Tibial nerve (tissue), 4 donors: Measurements from ENCODE around the gene SALL3. TPM values are rescaled to one million over a fixed set of nuclear protein-coding genes. Genes with fewer than 3 reads are reported as not detected.
A peak's percentile ranks its signal among the peaks of the same experiment; 100 is the strongest.

Experiments used
- DNase-seq, 2 donors: peaks; one replicate each; pipeline ENCODE4 v3.0.0-alpha.2; 2019; ENCODE audit warnings: low spot score in 2 of 2
- H3K27ac ChIP-seq, 4 donors: fragments of 200-600 bp; sonication (generic) in 3 of 4; one replicate each; pipeline ENCODE4 v1.5.1; 2017 to 2019; ENCODE audit warnings: mild to moderate bottlenecking in 1 of 4
- H3K27me3 ChIP-seq, 2 donors: fragments of 200-600 bp; sonication (generic) in 1 of 2; one replicate each; pipeline versions ENCODE4 v1.5.1 to v1.6.0; 2017 to 2019
- H3K36me3 ChIP-seq, 3 donors: fragments of 200-600 bp; sonication (generic); one replicate each; pipeline ENCODE4 v1.5.1; 2018 to 2019
- H3K4me1 ChIP-seq, 4 donors: fragments of 200-600 bp; sonication (generic) in 3 of 4; one replicate each; pipeline ENCODE4 v1.5.1; 2017 to 2019
- H3K4me3 ChIP-seq, 4 donors: fragments of 200-600 bp; sonication (generic) in 3 of 4; one replicate each; pipeline ENCODE4 v1.5.1; 2017 to 2019; ENCODE audit warnings: mild to moderate bottlenecking in 1 of 4, moderate library complexity in 1 of 4
- H3K9me3 ChIP-seq, 4 donors: fragments of 200-600 bp; sonication (generic) in 3 of 4; one replicate each; pipeline ENCODE4 v1.5.1; 2017 to 2019
- EP300 ChIP-seq, 2 donors: sonication (generic); formaldehyde crosslinking; IDR thresholded peaks; one replicate each; pipeline ENCODE4 v1.6.1; 2017; ENCODE audit warnings: antibody characterized with exemption in 2 of 2, mild to moderate bottlenecking in 1 of 2
- POLR2A ChIP-seq, 2 donors: fragments of 450-650 bp; IDR thresholded peaks; one replicate each; pipeline ENCODE4 v1.6.1; 2017; ENCODE audit warnings: antibody characterized with exemption in 2 of 2, mild to moderate bottlenecking in 2 of 2, moderate library complexity in 2 of 2
- WGBS, 2 donors: methylation state at CpG; one replicate each; pipeline ENCODE4 v1.1.5; 2018; 5-methylcytosine and 5-hydroxymethylcytosine counted together
- total RNA-seq, 4 donors: library from RNA; depleted of rRNA; stranded (reverse); fragments of >200 nt; gene quantifications; one replicate each; pipeline ENCODE4 v1.1.0, GENCODE V29; 2016
- TF ChIP-seq, protein P1 (sequence below), 5 experiments: fragments of 200-600 bp in 3 of 5; fragments of 450-650 bp in 2 of 5; sonication (generic) in 3 of 5; IDR thresholded peaks; one replicate each; pipeline ENCODE4 v1.5.1; 2016 to 2019; ENCODE audit warnings: antibody characterized with exemption in 5 of 5, mild to moderate bottlenecking in 3 of 5, moderate library complexity in 2 of 5

Gene SALL3
- not detected for total RNA-seq

DNA sequence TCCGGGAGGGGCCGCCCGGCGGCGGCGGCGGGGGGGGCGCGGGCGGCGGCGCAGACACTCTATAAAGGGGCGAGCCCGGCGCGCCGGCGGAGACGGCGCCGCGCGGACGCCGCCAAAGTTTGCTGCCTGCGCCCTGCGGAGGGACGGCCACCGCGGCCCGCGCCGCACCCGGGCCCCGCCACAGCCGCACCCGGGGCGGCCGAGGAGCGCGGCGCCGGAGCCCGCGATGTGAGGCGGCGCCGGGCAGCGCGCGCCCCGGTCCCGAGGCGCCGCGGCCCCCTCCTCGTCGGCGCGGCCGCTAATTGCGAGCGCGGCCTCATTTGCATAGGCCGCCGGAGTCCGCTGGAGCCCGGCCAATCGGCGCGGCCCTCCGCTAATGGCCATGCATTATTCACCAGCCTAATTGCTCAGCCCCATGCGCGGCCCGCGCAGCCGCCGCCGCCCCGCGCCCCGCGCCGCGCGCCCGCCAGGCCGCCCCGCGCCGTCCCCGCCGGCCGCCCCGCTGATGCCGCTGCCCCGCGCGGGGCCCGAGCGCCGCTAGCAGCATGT lies at the start of gene SALL3:
SALL3 (plus strand) TSS at position 89 of the 549 bp plus-strand sequence; CDS start at position 546, 457 bp downstream.
- H3K4me1 ChIP-seq = peaks cover 0 to 40% (median 2%) of the 10 kb centered on the region in 4 donors
- H3K36me3 ChIP-seq = no peaks in the 10 kb centered on the region
- DNase-seq = no peak
- no peaks in the 10 kb centered on the region for H3K9me3 ChIP-seq
- H3K27me3 ChIP-seq = peaks cover 3 to 85% of the 10 kb centered on the region in 2 donors
- 2% methylated on average over 71 of the region's 102 CpGs; no CpG with 5 or more reads in 1 of the 2 donors for WGBS, 2 donors
- H3K27ac ChIP-seq = no peak within 1 kb of the TSS
- TF ChIP-seq, protein P1, sequence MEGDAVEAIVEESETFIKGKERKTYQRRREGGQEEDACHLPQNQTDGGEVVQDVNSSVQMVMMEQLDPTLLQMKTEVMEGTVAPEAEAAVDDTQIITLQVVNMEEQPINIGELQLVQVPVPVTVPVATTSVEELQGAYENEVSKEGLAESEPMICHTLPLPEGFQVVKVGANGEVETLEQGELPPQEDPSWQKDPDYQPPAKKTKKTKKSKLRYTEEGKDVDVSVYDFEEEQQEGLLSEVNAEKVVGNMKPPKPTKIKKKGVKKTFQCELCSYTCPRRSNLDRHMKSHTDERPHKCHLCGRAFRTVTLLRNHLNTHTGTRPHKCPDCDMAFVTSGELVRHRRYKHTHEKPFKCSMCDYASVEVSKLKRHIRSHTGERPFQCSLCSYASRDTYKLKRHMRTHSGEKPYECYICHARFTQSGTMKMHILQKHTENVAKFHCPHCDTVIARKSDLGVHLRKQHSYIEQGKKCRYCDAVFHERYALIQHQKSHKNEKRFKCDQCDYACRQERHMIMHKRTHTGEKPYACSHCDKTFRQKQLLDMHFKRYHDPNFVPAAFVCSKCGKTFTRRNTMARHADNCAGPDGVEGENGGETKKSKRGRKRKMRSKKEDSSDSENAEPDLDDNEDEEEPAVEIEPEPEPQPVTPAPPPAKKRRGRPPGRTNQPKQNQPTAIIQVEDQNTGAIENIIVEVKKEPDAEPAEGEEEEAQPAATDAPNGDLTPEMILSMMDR (IDR thresholded peaks at IDR 0.05) = no peak
- no peak for TF ChIP-seq POLR2A (IDR thresholded peaks at IDR 0.05)
- no peak for TF ChIP-seq EP300 (IDR thresholded peaks at IDR 0.05)
- peak within 1 kb of the TSS in 1 of 4 donors; percentile 34 for H3K4me3 ChIP-seq

DNA sequence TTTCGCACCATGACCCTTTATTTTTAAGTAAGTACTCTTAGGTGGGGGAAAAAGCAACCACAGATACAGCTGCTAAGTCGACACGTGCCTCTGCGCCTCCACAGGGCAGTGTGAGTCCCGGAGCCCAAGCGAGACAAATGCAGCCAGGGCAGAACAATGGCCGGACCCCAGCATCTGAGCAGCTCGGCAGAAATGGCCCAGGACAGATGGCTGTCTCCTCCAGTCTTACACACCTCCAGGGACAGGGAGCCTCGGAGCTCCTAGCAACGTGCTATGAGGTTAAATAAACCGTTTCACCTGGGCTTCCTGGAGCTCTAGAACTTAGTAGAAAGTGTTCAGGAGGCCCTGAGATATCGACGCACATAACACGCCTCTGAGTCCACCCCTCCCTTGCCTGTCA lies 47.3 kb upstream of the SALL3 start:
- WGBS, 2 donors = 42 to 55% methylated on average over 14 of the region's 14 CpGs
- H3K9me3 ChIP-seq = peaks cover 0 to under 1% (median 0%) of the 10 kb centered on the region in 4 donors
- H3K36me3 ChIP-seq = no peaks in the 10 kb centered on the region
- TF ChIP-seq POLR2A (IDR thresholded peaks at IDR 0.05) (no peak), EP300 (IDR thresholded peaks at IDR 0.05) (no peak)
- TF ChIP-seq, protein P1 (IDR thresholded peaks at IDR 0.05) = no peak
- no peaks in the 10 kb centered on the region for H3K27me3 ChIP-seq
- no peak overlapping the region for H3K27ac ChIP-seq
- H3K4me3 ChIP-seq = no peak overlapping the region
- H3K4me1 ChIP-seq = no peaks in the 10 kb centered on the region
- DNase-seq = no peak

DNA sequence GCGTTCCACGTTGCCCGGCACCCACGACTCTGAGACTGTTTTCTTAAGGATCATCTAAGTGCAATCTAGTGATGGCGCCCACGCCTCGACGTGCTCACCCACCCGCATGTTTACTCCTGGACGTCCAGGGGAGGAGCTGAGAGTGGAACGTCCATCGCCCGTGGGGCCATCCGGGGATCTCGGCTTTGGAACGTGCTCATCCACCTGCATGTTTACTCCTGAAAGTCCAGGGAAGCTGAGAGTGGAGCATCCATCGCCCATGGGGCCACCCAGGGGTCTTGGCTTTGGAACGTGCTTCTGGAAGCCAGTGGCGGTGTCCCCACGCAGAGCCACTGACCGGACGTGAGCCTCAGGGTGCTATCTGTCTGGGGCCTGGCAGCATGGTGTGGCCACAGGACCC lies 45.6 kb upstream of the SALL3 start:
- Histone ChIP-seq H3K9me3 (no peaks in the 10 kb centered on the region), H3K36me3 (no peaks in the 10 kb centered on the region), H3K27me3 (no peaks in the 10 kb centered on the region), H3K27ac (no peak overlapping the region), H3K4me3 (no peak overlapping the region), H3K4me1 (no peaks in the 10 kb centered on the region)
- DNase-seq = no peak
- 88 to 93% methylated on average over 16 to 22 of the region's 22 CpGs for WGBS, 2 donors
- TF ChIP-seq, protein P1 (IDR thresholded peaks at IDR 0.05) = no peak
- TF ChIP-seq POLR2A (IDR thresholded peaks at IDR 0.05) = no peak
- TF ChIP-seq EP300 (IDR thresholded peaks at IDR 0.05) = no peak

DNA sequence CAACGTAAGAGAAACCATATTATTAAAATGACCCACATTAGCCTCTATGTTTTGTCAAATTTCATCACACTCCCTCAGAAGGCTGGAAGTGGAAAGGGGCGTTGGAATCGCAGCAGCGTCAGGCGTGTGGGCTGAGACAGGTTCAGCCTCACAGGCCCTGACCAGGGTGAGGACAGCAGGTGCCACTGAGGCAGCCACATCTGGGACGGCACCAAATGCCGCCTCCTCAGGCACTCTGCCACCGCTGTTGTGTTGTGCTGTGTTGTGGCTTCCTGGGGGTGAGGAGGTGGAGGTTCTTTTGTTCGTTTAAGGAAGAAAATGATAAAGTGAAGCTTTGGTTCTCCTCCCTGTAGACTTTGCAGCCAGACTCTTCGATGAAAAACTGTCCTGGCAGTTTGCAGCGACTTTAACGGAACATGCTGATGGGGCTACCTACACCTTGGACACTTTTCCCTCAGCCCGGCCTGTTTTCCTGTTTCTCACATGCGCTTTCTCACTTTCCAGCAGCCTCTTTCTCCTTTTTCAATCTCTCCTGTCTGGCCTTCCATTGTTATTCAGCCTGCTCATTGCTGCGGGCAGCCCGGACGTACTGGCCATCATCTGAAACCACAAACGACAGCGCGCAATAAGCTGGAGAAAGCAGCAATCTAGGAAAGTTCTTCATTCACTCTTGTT lies 44.9 kb upstream of the SALL3 start:
- 77 to 78% methylated on average over 20 of the region's 20 CpGs for WGBS, 2 donors
- DNase-seq = no peak
- TF ChIP-seq POLR2A (IDR thresholded peaks at IDR 0.05) (no peak), EP300 (IDR thresholded peaks at IDR 0.05) (no peak)
- TF ChIP-seq, protein P1 (IDR thresholded peaks at IDR 0.05) = no peak
- no peaks in the 10 kb centered on the region for H3K36me3 ChIP-seq
- no peaks in the 10 kb centered on the region for H3K4me1 ChIP-seq
- no peak overlapping the region for H3K4me3 ChIP-seq
- H3K27ac ChIP-seq = no peak overlapping the region
- H3K9me3 ChIP-seq = no peaks in the 10 kb centered on the region
- no peaks in the 10 kb centered on the region for H3K27me3 ChIP-seq

DNA sequence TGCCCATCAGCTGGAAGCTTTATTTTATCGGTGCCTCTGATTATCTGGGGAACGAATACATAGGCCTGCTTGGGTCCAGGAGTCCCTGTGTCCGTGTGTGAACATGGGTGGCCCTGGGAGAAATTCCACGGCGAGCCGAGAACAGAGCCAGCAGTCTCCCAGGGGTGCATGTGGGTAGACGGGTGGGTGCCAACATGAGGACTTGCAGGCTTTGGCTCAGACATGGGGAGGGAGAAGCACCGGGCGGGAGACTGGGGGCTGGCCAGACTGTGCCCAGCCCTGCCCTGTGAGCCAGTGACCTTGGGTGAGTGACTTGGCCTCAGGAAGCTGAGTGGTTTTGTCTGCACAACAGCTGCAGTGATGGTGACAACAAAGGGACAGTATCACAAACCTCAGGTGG lies 44.2 kb upstream of the SALL3 start:
- Histone ChIP-seq H3K36me3 (no peaks in the 10 kb centered on the region), H3K27me3 (no peaks in the 10 kb centered on the region), H3K4me1 (no peaks in the 10 kb centered on the region), H3K4me3 (no peak overlapping the region), H3K27ac (no peak overlapping the region), H3K9me3 (no peaks in the 10 kb centered on the region)
- DNase-seq = no peak
- WGBS, 2 donors = 72% methylated on average over 9 of the region's 9 CpGs
- TF ChIP-seq, protein P1 (IDR thresholded peaks at IDR 0.05) = no peak
- TF ChIP-seq EP300 (IDR thresholded peaks at IDR 0.05) = no peak
- TF ChIP-seq POLR2A (IDR thresholded peaks at IDR 0.05) = no peak
